ENCODE measurements around the gene RHD. TPM values are rescaled to one million over a fixed set of nuclear protein-coding genes. Genes with fewer than 3 reads are reported as not detected.
"Not testable (repeated sequence)": the region's sequence is repeated elsewhere in the genome, so short reads cannot be mapped to it uniquely, and the experiment has no call there.

Gene RHD
- total RNA-seq, 1 experiment from 2014 or later, result 1.2 TPM

DNA sequence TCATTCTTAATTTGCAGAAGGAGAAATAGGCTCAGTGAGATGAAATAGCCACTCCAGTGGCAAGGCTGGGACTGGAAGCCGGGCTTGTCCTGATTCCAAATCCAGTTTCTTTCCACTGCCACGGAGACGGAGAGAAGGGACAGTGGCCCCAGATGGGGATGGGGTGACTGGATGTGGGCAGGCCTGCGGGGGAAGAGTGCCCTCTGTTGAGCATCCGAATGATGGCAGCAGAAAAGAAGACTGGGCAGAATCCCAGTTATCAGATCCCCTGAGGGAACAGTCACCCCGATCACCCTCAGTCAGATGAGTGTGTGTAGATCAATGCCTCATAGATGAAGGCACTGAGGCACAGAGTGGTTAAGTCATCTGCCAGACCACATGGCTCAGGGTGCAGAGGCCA is 17.7 kb downstream of the RHD start:
- in situ Hi-C loops (cut with HindIII; ENCODE audit: low pct_unique_long_range_greater_than_20kb, low sequenced_read_pairs); DNase-seq (ENCODE audit: low read depth, low spot score): not testable (repeated sequence)

DNA sequence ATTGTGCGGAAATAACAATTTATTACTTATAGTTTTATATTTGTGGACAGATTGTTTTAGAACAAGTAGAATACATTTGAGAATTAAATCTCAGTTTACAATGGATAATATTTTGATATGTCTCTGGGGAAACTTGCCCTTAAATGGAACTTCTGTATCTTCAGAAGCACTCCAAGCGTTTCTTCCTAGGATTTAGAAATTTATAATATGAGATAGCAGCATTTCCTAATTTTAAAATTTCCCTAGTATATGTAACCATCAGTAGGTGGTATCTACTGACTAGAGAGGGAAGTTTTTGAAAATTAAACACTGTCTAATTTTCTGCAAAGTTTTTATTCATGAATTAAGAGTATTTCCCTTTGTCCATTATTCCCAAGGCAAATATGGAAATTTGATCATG is 21.1 kb downstream of the RHD start:
- in situ Hi-C loops (cut with HindIII; ENCODE audit: low pct_unique_long_range_greater_than_20kb, low sequenced_read_pairs), result not testable (repeated sequence)

DNA sequence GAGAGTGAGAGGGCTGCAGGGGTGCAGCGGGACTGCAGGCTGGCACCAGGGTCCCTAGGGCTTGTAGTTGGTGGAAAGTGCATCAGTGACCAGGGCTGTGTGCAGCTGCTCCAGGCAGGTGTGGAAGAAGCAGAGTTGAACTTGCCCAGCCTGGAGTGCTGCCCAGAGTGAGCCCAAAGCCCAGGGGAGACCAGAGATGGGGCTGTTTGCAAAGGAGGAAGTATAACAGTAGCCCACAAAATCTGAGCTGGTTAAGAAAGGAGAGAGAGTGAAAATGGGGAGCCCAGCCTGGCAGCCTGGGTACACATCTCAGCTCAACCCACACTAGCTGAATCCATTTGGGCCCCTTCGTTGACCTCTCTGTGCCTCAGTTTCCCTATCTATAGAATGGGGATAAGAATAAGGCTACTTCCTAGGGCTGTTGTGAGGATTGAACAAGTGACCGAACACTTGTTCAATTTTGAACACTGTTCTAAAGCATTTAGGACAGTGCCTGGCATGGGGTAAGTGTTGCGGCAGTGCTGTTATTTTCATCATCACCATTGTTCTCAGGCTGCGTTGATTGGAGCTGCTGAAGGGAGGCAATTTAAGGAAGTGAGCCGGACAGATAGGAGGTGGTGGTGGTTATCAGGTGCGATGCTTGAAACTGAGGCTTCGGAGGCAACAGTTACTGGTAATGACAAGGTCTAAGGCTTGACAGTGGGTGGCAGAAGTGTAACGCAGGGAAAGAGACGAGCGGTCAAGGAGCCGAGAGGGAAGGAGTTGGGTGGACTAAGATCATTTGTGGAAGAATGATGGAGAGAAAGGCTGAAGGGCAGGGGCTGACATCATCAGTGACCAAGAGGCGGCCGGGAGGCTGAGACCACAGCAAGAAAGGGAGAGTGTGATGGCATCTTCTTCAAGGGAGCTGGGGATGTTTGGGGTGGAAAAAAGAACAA is 22.8 kb downstream of the RHD start:
- DNase-seq (ENCODE audit: low read depth, low spot score); in situ Hi-C loops (cut with HindIII; ENCODE audit: low pct_unique_long_range_greater_than_20kb, low sequenced_read_pairs): not testable (repeated sequence)

More for the DNA sequence above, 21.1 kb downstream of the RHD start:
- DNase-seq (ENCODE audit: low read depth, low spot score), result not testable (repeated sequence)

DNA sequence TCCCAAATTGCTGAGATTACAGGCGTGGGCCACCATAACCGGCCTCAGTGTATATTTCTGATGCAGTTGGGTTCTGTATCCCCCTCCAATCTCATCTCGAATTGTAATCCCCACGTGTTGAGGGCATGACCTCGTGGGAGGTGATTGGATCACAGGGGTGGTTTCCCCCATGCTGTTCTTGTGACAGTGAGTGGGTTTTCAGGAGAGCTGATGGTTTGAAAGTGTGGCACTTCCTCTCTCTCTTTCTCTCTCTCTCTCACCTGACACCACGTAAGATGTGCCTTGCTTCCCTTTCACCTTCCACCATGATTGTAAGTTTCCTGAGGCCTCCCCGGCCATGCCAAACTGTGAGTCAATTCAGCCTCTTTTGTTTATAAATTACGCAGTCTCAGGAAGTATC is 24.2 kb downstream of the RHD start:
- DNase-seq (ENCODE audit: low read depth, low spot score); in situ Hi-C loops (cut with HindIII; ENCODE audit: low pct_unique_long_range_greater_than_20kb, low sequenced_read_pairs): not testable (repeated sequence)

DNA sequence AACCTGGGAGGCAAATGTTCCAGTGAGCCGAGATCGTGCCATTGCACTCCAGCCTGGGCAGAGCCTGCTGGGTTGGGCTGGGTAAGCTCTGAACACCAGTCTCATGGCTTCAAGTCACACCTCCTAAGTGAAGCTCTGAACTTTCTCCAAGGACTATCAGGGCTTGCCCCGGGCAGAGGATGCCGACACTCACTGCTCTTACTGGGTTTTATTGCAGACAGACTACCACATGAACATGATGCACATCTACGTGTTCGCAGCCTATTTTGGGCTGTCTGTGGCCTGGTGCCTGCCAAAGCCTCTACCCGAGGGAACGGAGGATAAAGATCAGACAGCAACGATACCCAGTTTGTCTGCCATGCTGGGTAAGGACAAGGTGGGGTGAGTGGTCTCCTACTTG is 28.4 kb downstream of the RHD start:
- in situ Hi-C loops (cut with HindIII; ENCODE audit: low pct_unique_long_range_greater_than_20kb, low sequenced_read_pairs); DNase-seq (ENCODE audit: low read depth, low spot score): not testable (repeated sequence)

DNA sequence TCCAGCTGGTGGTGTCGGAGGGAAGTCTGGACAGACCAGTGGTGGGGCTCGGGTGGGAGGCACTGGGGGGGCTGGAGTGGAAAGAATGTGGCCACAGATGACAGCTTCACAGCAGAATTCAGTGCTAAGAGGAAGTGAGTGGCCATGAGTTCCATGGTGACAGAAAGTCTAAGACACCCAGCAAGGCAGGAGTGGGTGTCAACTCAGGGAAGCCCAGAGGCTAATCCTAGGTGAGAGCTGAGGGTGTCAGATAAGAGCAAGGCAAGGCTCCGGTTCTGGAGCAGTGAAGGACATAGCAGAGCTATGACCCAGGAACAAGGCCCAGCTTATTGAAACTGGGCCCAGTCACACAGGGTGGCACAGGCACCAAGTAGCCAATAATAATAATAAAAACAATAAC is 30.0 kb downstream of the RHD start:
- DNase-seq (ENCODE audit: low read depth, low spot score); in situ Hi-C loops (cut with HindIII; ENCODE audit: low pct_unique_long_range_greater_than_20kb, low sequenced_read_pairs): not testable (repeated sequence)

DNA sequence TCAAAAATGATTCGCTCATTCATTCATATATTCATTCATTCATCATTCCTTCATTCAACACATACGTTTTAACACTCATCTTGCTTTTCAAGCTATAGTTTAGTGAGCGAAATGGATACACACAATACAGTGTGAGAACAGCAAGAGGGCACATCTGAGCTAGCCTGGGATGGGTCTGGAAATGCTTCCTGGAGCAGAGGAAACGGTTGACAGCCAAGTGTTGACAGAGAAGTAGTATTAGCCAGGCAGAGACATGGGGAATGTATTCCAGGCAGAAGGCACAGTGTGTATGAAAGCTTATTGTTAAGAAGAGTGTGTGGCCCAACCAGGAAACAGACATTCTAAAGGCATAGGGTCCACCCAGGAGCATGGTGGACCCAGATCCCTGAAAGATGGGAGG is 32.6 kb downstream of the RHD start:
- DNase-seq (ENCODE audit: low read depth, low spot score); in situ Hi-C loops (cut with HindIII; ENCODE audit: low pct_unique_long_range_greater_than_20kb, low sequenced_read_pairs): not testable (repeated sequence)

DNA sequence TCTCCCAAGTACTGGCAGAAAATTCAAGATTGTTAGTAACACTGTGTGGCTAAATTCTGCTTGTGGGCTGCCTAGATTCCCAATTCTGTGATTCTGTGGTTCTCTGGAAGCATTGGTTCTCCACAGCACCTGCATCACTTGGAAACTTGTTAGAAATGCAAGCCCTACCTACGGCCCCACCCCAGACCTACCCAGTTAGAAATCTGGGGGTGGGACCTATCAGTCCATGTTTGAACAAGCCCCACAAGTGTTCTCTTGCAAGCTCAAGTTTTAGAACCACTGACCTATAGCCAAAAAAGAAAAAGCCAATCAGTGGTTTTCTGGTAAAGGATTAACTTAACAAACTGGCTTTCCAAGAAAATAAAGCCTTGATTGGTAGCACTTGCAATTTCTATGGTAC is 35.9 kb downstream of the RHD start:
- DNase-seq (ENCODE audit: low read depth, low spot score); in situ Hi-C loops (cut with HindIII; ENCODE audit: low pct_unique_long_range_greater_than_20kb, low sequenced_read_pairs): not testable (repeated sequence)

DNA sequence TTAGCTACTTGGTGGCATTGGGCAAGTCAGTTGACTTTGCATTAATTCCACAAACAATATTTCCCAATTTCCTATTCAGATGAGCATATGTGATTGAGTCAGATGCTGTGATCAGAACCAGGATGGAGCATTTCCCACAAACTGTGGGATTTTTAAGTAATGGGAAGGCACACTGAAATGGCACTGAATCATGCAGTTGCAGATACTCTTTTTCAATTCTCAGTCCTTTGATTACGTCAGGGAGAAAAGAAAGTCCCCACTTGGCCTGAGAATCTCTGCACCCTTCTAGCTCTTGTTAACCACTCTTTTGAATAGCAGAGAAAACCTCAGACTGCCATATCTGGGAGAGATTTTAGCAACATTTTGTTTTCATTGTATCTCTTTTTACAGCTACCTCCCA is 36.8 kb downstream of the RHD start:
- DNase-seq (ENCODE audit: low read depth, low spot score); in situ Hi-C loops (cut with HindIII; ENCODE audit: low pct_unique_long_range_greater_than_20kb, low sequenced_read_pairs): not testable (repeated sequence)

DNA sequence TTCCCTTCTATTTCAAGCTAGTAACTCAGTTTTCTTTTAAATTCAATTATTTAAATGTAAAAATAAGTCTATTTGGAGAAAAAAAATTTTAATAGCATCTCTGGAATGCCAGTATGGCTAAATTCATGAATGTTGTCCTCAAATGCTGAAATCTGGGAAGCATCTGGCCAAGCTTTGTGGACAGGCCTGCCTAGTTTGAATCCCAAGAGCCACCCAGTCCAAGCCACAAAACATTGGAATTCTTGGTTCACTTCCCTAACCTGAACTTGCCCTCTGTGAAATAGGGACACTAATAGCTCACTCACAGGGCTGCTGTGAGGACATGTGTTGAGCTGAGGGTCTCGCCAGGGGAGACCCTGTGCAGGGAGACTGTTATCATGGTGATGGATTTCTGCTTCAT is 37.2 kb downstream of the RHD start:
- in situ Hi-C loops (cut with HindIII; ENCODE audit: low pct_unique_long_range_greater_than_20kb, low sequenced_read_pairs); DNase-seq (ENCODE audit: low read depth, low spot score): not testable (repeated sequence)

DNA sequence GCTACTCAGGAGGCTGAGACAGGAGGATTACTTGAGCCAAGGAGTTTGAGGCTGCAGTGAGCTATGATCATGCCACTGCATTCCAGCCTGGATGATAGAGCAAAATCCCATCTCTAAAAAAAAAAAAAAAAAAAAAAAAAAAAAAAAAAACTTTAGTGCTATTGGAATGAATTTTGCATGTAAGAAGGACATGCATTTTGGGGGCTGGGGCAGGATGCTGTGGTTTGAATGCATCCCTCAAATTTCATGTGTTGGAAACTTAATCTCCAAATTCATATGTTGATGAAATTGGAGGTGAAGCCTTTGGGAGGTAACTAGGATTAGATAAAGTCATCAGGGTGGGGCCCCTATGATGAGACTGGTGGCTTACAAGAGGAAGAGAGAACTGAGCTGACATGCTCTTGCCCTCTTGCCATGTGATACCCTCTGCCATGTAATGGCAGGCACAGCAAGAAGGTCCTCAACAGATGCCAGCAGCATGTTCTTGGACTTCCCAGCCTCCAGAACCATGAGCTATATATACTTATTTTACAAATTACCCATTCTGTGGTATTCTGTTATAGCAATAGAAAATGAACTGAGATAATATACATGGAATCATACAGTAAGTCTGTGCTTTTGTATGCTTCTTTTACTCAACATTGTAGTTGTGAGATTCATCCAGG is 40.6 kb downstream of the RHD start:
- in situ Hi-C loops (cut with HindIII; ENCODE audit: low pct_unique_long_range_greater_than_20kb, low sequenced_read_pairs); DNase-seq (ENCODE audit: low read depth, low spot score): not testable (repeated sequence)

DNA sequence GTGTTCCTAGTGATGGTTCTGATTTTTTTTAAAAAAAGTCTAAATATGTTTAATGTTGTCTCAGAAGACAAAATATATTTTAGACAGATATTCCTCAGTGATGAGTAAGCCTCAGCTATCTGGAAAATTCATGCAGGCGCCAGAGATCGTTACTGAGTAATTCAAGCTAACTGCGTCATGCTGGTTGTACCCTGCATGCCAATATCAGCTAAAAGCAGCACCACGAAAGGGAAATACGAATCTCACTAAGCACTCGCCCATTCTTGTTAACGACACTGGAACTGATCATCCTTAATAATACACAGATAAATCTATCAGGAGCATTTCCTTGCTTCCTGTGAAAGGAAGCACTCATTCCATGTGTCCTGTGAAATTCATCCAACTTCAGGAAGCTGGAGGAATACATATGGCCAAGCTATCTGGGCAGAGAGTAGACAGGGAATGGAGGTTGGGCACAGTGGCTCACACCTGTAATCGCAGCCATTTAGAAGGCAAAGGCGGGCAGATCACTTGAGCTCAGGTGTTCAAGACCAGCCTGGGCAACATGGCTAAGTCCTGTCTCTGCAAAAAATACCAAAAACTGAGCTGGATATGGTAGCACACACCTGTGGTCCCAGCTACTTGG is 48.1 kb downstream of the RHD start:
- DNase-seq (ENCODE audit: low read depth, low spot score); in situ Hi-C loops (cut with HindIII; ENCODE audit: low pct_unique_long_range_greater_than_20kb, low sequenced_read_pairs): not testable (repeated sequence)

DNA sequence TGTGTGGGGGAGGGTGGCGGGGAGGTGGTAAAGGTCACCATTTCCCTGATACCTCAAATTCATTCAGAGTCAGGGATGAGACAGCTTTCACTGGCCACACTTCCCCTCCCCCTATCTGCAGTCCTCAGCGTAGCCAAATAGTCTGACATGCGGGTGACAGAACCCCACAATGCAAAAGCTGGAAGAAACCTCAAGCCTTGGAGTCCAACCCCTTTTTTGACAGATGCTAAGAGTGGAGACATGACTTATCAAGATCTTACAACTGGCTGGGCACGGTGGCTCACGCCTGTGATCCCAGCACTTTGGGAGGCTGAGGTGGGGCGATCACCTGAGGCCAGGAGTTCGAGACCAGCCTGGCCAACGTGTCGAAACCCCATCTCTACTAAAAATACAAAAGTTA is 49.8 kb downstream of the RHD start:
- DNase-seq (ENCODE audit: low read depth, low spot score); in situ Hi-C loops (cut with HindIII; ENCODE audit: low pct_unique_long_range_greater_than_20kb, low sequenced_read_pairs): not testable (repeated sequence)

DNA sequence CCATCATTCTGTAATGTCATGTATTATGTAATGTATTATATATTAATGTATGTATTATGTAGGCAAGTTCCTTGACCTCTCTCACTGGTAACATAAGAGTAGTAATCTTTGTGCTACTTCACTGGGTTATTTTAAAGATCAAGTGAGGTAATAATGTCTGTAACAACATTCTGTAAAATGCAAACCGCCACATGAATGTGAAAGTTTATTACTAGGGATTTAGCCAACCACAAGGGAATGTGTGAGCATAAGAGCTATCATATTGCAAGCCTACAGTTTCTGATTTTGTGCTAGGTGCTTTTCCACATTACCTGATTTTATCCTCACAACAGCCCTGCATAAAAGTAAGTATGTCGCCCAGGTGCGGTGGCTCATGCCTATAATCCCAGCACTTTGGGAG is 52.1 kb downstream of the RHD start:
- DNase-seq (ENCODE audit: low read depth, low spot score); in situ Hi-C loops (cut with HindIII; ENCODE audit: low pct_unique_long_range_greater_than_20kb, low sequenced_read_pairs): not testable (repeated sequence)

DNA sequence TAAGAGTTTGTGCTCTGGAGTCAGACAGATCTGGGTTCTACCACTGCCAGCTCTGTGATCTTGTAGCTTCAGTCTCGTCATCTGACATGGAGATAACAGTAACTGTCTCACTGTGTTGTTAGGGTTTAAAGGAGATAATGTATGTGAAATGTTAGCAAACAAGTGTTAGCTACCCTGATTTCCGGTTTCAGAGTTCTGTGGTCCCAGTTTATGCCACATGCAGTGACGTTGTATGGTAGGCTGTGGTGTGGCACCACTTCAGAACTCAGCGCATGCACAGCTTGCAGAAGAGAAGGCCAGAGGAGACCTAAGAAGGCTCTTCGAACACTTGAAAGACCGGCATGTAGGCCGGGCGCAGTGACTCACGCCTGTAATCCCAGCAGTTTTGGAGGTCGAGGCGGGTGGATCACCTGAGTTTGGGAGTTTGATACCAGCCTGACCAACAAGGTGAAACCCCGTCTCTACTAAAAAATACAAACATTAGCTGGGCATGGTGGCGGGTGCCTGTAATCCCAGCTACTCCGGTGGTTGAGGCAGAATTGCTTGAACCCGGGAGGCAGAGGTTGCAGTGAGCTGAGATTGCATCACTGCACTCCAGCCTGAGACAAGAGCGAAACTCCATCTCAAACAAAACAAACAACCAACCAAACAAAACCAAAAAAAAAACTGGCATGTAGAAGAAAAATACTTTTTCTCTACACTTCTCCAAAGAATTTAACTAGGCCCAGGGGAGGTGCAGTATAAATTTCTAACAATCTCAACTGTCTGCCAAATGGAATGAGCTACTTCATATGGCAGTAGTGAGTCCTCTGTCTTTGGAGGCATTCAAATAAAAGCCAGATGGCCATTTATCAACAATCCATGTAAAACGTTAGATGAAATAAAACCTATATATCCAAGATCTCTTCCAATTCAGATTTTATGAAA is 55.8 kb downstream of the RHD start:
- DNase-seq (ENCODE audit: low read depth, low spot score); in situ Hi-C loops (cut with HindIII; ENCODE audit: low pct_unique_long_range_greater_than_20kb, low sequenced_read_pairs): not testable (repeated sequence)

DNA sequence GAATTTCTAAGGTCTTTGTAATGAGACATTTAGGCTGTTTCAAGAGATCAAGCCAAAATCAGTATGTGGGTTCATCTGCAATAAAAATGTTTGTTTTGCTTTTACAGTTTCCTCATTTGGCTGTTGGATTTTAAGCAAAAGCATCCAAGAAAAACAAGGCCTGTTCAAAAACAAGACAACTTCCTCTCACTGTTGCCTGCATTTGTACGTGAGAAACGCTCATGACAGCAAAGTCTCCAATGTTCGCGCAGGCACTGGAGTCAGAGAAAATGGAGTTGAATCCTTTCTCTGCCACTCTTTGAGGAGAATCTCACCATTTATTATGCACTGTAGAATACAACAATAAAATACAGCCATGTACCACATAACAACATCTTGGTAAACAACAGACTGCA is 56.5 kb downstream of the RHD start:
- DNase-seq (ENCODE audit: low read depth, low spot score); in situ Hi-C loops (cut with HindIII; ENCODE audit: low pct_unique_long_range_greater_than_20kb, low sequenced_read_pairs): not testable (repeated sequence)

DNA sequence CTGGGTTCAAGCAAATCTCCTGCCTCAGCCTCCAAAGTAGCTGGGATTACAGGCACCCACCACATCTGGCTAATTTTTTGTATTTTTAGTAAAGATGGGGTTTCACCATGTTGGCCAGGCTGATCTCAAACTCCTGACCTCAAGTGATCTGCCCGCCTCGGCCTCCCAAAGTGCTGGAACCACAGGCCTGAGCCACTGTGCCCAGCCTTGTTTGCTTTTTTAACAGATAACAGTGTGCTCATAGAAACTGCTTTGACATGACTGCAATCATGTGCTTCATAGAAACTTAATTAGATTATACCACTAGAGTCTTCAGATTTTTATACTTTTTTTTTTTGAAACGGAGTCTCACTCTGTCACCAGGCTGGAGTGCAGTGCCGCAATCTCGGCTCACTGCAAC is 57.0 kb downstream of the RHD start:
- in situ Hi-C loops (cut with HindIII; ENCODE audit: low pct_unique_long_range_greater_than_20kb, low sequenced_read_pairs), result not testable (repeated sequence)
- DNase-seq (ENCODE audit: low read depth, low spot score), result peak; percentile 32

All from SK-MEL-5 (cell line).